WTC11 (cell line): Measurements from ENCODE around the gene ATP9B.

Experiments
- AFF4 ChIP-seq: sonication (generic); formaldehyde crosslinking; IDR thresholded peaks from 2 replicates; pipeline ENCODE4 v1.8.1; 2023; ENCODE audit warnings: mild to moderate bottlenecking, missing genetic modification reagents, borderline replicate concordance
- CTCF ChIP-seq: fragments of 200-600 bp; IDR thresholded peaks from 2 replicates; pipeline ENCODE4 v1.8.0; 2022; ENCODE audit warnings: antibody characterized with exemption
- MAX ChIP-seq: sonication (generic); formaldehyde crosslinking; IDR thresholded peaks from 2 replicates; pipeline ENCODE4 v1.8.0; 2022; ENCODE audit warnings: mild to moderate bottlenecking, missing genetic modification reagents
- ZNF263 ChIP-seq: sonication (generic); formaldehyde crosslinking; IDR thresholded peaks from 2 replicates; pipeline ENCODE4 v1.8.1; 2022; ENCODE audit warnings: low read depth, mild to moderate bottlenecking, moderate library complexity, missing genetic modification reagents
- ZNF317 ChIP-seq: sonication (generic); formaldehyde crosslinking; IDR thresholded peaks from 2 replicates; pipeline ENCODE4 v1.8.1; 2023; ENCODE audit warnings: low read depth, mild to moderate bottlenecking, moderate library complexity, missing genetic modification reagents, borderline replicate concordance

- TF ChIP-seq AFF4 (no peak), MAX (CRISPR knock-in tag) (no peak), CTCF (no peak), ZNF263 (no peak), ZNF317 (no peak)
These were observed 46.6 kb upstream of the ATP9B start for GRCh38 chr18:79022603-79023002.
